HG02884 (cell line): ENCODE results near the gene MED15.
"Not testable (repeated sequence)": the region's sequence is repeated elsewhere in the genome, so short reads cannot be mapped to it uniquely, and the experiment has no call there.

Experiments used
- ATAC-seq: cut with Tn5 transposase; IDR thresholded peaks from one replicate; pipeline ENCODE4 v1.9.1; 2021; ENCODE audit warnings: mild to moderate bottlenecking, moderate library complexity; ENCODE audit not compliant: unreplicated experiment

MED15 gene

GRCh38 chr22:20581503-20582170 is 74.2 kb downstream of the MED15 start:
- ATAC-seq = no peak

GRCh38 chr22:20582171-20582511 is 74.7 kb downstream of the MED15 start:
- no peak for ATAC-seq

GRCh38 chr22:20582520-20583361 is 75.3 kb downstream of the MED15 start:
- no peak for ATAC-seq

- ATAC-seq = no peak
Observed at GRCh38 chr22:20583471-20583922, 76.1 kb downstream of the MED15 start.

- ATAC-seq = no peak
Observed at GRCh38 chr22:20584029-20584871, 76.8 kb downstream of the MED15 start.

GRCh38 chr22:20584872-20585638 is 77.6 kb downstream of the MED15 start:
- ATAC-seq = no peak

- no peak for ATAC-seq
Observed at GRCh38 chr22:20585639-20586402, 78.4 kb downstream of the MED15 start.

GRCh38 chr22:20586403-20586745 is 79.0 kb downstream of the MED15 start:
- no peak for ATAC-seq

- ATAC-seq = no peak
Observed at GRCh38 chr22:20587206-20587958, 80.0 kb downstream of the MED15 start.

GRCh38 chr22:20588092-20588842 is 80.9 kb downstream of the MED15 start:
- no peak for ATAC-seq

- no peak for ATAC-seq
Observed at GRCh38 chr22:20588843-20589581, 81.6 kb downstream of the MED15 start.

- no peak for ATAC-seq
Observed at GRCh38 chr22:20589614-20590476, 82.4 kb downstream of the MED15 start.

DNA sequence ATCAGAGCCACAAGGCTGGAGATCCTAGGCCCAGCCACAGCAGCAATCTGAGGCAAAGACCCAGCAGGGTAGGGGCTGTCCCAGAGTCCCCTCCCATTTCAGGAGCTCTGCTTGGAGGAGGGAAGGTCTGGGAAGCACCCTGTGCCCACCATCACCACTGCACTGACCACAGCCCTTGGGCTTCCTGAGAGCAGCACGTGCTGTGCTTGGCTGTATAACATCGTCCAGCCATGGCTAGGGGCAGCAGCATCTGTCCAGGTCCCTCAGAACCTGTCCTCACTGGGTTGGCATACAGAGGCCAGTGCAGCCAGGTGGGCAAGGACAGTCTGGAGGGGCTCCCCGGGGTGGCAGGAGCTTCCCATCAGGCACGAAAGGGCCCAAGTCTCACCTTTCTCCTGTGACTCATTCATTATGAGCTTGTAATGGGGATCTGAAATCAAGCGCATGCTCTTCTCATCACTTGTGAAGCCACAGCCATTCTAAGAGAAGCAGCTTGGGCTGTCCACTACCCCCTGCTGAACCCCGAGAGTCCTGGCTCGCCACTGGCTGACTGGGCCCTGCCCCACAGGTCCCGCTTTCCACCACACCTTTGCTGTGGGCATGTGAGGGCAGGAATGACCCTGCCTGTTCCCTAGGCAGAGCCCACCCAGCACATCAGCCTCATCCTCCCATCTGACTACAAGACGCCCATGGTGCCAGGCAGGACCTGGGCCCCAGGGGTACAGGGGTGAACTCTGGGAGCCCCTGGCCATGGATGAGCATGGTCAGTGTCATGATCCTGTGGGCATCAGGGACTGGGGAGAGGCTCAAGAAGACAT is 83.3 kb downstream of the MED15 start:
- ATAC-seq = no peak

GRCh38 chr22:20591295-20591645 is 83.9 kb downstream of the MED15 start:
- ATAC-seq = no peak

- ATAC-seq = no peak
Observed at GRCh38 chr22:20591660-20592310, 84.4 kb downstream of the MED15 start.

DNA sequence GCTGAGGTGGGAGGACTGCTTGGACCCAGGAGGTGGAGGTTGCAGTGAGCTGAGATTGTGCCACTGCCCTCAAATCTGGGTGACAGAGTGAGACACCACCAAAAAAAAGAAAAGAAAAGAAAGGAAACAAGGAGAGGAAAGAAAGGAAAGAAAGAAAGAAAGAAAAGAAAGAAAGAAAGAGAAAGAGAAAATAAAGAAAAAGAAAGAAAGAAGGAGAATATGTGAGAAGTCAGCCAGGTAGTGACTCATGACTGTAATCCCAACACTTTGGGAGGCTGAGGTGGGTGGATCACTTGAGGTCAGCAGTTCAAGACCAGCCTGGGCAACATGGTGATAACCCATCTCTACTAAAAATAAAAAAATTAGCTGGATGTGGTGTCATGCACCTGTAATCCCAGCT is 86.6 kb downstream of the MED15 start:
- not testable (repeated sequence) for ATAC-seq
